Cortex of kidney (tissue), 1 donor: ENCODE results near the gene UGT1A8.

Experiments
- DNase-seq: peaks from one replicate; lab custom pipeline; 2025; lab: John Stamatoyannopoulos, UW

The UGT1A8 gene

DNA sequence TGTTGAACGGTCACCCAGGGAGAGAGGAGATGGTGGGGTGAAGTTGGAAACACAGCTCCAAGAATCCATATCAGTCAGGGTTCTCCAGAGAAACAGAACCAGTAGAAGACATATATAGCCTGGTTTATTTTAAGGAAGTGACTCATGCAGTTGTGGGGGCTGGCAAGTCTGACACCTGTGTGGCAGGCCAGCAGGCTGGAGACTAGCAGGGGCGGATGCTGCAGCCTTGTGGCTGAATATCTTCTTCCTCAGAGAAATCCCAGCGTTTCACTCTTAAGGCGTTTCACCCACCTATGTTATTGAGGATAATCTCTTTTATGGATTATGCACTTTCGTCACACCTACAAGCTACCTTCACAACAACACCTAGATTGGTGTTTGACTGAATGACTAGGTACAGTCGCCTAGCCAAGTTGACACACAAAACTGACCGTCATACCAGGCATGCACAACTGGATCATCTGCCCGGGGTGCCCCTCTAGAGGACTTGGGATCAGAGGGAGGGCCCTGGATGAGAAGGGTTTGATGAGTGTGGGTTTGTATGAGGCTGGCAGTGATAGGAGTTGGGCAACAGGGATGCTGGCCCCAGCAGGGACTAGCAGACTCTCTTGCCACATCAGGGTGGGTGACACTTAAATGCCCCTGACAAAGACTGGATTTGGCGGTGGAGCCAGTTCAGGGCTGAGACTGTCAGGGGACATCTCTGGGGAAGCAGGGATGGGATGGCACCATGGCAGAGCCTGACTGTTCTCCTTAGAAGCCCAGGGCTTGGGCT lies 184.1 kb downstream of the UGT1A8 start:
- DNase-seq = no peak

DNA sequence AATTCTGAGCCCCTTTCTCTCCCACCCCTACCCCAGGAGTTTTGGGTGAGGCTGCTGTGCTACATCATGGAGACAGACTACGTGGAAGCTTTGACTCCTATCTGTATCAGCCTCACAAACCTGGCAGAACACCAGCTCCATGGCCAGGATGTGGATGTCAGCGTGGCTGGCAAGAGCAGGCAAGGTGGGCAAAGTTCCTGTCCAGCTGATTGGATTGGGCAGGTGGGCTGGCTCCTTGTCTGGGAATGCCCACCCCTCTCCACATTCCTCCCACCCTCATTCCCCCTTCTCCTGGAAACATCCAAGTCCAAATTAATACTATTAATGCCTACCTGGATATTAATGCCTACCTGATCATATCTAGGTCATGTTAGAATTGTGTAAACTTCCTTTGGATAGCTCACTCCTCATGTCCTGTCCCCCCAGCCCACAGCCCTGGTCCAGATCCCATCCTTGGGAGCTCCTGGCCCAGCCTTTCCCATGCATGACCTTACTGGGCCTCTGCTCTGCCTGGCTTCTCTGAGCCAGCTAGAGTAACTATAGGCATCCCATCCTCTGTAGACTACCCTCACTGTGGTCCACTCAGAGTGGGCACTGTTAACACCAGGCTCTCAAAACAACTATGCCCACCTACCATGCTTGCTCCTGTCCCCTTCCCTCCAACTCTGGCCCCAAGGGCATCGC lies 184.8 kb downstream of the UGT1A8 start:
- DNase-seq = no peak

DNA sequence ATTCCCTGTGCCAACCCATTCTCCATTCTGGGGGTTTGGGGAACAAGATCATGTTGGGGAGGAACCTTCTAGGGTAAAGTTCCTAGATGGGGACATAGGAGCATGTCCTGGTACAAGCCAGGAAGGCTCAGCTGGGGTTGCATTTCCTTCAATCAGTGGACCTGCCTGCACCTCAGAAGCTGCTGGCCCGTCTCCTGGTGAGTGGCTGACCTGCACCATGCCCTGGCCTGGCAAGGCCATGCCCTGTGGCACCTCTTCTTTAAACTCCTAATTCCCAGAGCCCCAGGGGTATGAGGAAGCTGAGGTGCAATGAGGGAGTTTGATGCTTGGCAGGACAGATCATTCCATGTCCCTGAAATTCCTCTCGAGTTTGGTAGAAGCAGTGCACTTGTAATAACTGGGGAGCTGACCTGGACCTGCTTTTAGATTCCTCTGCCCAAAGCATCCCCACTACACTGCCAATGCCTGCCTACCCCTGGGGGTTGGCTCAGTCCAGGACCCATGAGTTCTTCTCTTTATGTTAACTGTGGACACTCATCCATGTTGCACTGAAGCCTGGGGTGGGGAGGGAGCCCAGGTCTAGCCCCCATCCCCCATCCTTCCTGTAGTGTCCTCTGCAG lies 186.0 kb downstream of the UGT1A8 start:
- no peak for DNase-seq

DNA sequence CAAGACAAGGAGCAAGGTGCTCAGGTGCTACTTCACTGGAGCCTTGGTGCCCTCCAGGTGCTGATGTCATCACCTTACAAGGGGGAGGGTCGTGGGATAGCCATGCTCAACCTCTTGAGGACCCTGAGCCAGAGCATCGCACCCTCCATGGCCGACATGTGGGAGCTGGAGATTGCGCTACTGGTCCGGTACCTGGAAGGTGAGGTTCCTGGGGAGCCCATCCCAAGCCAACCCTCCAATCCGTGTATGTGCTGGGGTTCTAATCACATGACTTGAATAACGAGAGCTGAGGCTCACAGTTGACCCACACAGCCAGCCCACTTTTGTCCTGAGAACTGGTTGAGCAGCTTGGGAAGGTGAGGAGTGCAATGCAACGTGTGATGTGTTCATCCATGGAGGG lies 186.6 kb downstream of the UGT1A8 start:
- no peak for DNase-seq

DNA sequence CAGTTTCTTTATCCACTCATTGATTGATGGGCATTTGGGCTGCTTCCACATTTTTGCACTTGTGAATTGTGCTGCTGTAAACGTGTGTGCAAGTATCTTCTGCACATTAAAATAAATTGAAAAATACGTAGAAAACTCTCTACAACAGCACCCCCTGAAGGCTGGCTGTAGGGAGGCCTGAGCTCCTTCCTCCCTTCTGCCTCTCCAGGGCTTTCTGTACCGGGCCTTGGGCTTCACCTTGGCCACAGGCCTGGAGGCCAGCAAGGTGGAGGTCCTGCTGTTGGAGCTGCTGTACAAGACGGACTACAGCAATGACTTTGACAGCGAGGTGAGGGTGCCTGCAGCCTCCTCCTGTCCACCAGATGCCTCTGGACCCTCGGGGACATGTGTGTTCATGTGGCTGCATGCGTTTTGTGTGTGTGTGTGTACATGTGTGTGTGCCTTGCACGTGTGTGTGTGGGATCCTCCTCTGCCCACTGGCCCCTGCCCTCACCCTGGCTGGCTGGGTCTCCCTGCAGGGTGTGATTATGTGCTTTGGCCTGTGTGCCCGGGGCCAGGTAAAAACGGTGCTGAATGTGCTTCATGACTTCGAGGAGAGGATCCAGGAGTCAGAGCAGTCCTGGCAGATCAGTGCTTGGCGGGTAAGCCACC lies 189.9 kb downstream of the UGT1A8 start:
- no peak for DNase-seq

DNA sequence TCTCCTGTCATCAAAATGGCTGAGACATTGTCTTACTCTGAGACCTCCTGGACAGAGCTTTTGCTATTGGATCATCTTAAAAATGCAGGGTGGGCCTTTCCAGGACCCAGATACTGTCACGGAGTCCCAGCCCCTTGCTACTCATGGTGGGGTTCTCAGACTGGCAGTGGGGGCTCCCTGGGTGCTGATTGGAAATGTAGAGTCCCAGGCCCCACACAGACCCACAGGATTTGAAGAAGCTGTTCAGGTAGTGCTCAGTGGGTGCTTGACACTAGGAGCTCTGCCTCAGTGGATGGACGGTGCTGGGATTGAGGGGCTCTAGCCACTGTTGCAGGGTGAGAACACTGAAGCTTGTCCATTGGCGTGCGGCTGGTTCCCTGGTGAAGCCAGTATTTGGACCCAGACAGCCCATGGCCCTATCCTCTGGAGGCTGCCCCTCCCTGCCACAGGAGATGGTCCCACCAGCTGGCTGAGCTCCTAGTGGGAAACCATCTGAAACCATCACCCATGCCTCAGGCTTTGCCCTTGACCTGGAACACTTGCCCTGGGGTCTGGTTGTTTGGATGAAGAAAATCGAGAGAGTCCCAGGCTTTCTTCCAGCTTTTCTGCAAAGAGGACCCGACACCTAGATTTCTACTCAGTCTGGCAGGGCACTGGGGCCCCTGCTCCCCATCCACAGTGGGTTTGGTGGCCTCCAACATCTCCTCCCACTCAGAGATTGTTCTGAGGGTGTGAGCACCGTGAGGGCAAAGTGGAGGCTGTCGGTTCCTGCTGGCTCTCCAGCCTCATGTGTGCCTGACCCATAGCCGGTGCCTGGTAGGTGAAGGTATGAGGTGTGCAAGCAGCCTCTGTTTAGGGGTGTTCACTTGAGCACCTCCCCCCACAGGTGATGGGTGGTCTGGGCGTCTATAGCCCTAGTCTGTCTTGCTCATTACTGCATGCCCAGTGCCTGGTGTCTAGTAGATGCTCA lies 190.8 kb downstream of the UGT1A8 start:
- no peak for DNase-seq

DNA sequence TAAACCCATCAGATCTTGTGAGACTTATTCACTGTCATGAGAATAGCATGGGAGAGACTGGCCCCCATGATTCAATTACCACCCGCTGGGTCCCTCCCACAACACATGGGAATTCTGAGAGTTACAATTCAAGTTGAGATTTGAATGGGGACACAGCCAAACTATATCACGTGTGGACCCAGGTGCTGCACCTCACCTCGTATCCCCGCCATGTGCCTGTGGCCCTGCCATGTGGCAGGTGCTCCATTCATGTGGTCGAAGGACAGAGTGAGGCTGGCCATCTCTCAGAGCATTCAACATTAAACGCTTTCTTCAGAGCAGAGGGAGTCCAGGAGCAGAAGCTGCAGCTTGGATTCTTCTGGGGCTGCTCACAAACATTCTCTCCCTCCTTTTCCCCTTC lies 193.0 kb downstream of the UGT1A8 start:
- no peak for DNase-seq

DNA sequence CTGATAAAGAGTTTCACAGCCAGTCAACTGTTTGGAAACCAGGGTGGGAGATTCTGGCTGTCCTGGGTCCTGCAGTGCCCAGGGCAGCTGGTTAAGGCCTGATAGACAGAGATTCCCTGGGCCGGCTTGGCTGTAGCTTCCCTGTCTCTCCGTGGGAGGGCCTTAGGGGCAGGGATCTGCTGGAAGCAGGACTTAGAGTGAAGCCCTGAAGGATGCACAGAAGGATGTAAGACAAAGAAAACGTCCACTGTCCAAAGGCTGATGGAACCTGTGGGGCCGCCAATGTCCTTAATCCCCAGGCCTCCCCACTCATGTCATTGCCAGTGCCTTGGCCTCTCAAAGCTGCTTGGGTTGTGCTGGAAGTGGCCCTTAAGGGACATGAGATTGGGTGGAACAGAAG lies 193.7 kb downstream of the UGT1A8 start:
- no peak for DNase-seq

DNA sequence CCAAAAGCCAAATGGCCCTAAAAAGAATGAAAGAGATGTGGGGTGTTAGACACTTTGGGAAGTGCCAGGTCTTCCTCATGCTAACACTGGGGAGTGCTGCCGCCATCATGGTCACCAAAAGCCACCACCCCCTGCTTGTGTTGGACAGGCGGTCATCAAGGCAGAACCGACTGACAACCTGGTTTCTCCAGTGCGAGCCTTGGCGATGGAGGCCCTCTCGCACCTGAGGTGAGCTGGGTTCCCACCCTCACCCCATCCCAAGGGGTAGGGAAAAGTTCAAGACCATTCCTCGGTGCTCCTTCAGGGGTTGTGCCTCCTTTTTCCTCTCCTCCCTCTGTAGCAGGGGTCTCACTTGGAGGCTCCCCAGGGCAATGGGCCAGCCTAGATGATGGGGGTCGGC lies 194.3 kb downstream of the UGT1A8 start:
- DNase-seq = no peak

DNA sequence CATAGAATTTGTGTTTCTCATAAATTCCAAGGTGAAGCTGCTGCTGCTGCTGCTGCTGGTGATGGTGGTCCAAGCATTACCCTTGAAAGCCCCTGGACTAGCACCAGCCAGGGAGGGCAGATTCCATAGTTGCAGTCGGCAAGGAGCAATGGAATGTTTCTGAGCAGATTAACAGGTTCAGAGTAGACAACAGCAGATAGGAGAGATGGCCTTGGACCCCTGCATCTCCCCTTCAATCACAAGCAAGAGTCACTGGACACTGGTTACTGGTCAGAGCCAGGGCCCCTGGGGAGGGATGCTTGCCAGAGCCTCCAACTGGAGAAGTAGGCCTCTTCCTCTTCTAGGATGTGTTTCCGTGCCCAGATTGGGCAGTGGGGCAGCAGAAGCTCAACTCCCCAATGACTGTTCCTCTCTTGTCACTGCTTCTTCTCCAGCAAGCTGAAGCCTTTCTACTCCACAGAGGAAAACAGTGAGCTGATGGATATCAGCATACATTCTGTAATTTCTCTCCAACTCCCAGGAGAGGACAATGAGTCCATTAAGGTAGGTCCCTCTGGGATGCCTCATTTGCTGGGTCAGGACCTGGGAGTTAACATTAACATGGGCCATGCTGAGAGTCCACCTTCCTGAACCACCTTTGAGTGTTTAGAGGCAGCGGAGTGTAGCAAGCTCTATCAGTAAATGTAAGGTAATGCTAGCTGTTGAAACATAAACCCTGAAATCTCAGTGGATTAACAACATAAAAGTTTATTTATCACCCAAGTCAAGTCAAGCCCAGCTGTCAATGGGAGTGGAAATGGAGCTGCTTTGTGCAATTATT lies 196.0 kb downstream of the UGT1A8 start:
- DNase-seq = no peak

DNA sequence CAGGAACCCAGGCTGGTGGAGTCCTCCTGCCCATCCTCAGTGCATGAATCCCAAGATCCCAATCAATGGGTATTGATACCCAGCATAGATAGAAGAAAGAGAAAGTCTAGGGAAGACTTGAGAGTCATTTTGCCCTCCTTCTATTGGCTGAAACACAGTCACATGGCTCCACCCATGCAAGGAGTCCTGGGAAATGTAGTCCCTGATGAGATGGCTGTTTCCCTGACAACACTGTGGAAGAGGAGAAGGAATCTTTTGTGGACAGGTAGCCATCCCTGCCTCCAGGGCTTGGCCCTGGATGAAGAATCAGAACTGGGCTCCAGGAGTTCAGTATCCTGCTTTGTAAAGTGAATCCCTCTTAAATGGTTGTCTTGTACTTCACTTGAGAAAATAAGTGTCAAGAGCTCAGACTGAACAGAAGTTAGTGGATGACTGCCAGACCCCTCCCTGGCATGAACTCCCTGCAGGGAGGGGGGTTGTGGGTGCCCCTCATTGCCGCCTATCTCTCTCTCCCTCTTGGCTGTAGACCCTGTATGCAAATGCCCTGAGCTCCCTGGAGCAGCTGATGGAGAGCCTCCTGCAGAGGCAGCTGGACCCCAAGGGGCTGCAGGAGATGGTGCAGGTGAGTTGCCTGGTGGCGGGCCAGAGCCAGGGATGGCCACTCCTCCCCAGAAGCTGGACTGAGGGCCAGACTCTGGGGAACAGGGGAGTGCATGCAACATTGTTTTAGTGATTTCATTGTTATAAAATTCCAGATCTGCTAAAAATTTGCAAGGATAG lies 196.8 kb downstream of the UGT1A8 start:
- no peak for DNase-seq

DNA sequence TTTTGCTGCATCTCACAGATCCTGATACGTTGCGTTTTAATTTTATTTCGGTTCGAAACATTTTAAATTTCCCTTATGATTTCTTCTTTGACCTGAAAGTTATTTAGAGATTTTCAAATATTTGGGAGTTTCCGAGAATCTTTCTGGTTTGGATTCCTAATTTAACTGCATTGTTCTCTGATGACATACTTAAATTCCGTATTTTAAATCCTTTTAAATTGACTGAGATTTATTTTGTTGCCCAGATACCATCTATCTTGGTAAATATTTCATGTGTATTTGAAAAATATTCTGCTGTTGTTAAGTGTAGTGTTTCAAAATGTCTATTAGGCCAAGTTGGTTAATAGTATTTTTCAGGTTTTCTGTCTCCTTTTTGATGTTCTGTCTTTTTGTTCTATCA lies 198.4 kb downstream of the UGT1A8 start:
- no peak for DNase-seq

DNA sequence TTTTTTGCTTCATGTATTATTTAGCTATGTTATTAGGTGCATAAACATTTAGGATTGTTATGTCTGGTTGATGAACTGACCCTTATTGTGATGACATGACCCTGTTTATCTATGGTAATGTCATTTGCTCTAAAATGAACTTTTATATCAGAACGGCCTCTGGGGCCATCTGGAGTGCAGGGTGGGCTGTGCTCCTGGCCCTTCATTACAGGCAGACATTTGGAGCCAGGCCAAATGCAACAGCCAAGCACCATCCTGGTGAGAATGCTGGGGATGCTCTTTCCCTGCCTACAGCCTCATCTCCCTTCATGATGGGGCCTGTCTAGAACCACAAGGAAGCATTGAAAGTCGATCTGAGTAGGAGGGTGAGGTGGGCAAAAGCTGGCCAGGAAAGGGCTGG lies 198.9 kb downstream of the UGT1A8 start:
- no peak for DNase-seq

DNA sequence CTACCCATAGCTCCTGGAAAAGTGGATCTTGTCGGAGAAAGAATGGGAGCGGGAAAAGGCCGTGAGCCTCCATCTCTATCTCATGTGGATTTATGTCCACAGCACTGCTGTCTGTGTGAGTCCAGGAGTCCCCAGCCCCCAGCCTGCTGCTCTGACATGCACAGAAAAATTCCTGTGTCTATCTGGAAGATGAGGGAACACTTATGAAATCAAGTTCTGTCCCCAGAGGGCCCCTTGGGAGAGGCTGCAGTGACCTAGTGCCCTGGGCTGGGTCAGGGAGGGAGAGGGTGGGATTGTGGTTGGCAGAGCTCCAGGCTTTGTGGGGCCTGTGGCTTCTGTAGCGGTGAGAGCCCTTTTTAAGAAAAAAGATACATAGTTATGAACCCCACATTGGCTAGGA lies 199.3 kb downstream of the UGT1A8 start:
- DNase-seq = no peak

DNA sequence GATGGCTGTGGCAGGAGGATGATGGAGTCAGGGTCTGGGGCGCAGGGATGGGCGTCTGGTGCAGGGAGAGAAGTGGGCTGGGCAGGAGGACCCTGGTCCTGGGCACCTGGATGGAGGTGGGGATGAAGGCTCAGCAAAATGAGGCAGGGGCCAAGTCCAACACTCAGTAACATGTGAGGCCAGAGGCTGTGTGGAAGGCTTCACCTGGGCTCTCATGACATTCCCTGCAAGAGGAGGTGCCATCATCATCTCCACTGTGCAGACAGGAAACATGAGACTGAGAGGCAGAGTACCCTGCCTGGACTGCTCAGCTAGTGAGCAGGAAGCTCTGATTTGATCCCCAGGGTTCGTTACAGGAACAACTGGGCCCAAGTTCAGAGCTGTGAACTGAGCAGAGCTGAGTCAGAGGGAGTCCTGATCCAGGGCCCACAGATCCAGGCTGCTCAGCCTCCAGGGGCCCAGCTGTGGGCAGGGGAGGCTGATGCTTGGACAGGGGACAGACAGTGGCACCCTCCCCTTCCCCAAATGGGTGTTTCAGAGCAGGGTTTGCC lies 200.0 kb downstream of the UGT1A8 start:
- no peak for DNase-seq

DNA sequence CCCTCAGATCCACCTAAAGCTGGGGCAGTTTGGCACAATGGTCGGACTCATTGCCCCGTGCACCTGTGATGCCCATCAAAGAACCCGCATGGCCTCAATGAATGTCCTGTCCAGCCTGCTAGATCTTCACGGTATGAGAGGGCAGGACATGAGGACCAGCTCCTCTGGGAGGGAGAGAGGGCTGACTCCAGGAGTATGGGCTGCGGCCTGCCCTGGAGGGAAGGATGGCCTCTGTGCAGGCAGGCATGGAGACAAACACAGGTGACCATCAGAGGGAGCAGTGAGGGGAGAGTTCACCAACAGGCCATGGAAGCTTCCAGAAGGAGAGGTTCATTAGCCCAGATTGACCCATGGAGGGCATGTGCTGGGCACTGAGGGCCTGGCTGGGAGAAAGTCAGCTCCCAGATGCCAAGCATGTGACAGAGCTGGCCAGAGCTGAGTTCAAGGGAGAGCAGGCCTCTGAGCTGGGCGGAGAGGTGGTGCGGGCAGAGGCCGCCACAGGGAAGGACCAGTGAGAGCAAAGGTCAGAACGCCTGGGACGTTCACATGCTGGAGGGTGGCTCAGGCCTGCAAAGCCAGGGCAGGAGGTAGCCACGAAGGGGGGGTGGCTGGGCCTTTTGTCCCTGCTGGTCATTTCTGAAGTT lies 200.7 kb downstream of the UGT1A8 start:
- no peak for DNase-seq

DNA sequence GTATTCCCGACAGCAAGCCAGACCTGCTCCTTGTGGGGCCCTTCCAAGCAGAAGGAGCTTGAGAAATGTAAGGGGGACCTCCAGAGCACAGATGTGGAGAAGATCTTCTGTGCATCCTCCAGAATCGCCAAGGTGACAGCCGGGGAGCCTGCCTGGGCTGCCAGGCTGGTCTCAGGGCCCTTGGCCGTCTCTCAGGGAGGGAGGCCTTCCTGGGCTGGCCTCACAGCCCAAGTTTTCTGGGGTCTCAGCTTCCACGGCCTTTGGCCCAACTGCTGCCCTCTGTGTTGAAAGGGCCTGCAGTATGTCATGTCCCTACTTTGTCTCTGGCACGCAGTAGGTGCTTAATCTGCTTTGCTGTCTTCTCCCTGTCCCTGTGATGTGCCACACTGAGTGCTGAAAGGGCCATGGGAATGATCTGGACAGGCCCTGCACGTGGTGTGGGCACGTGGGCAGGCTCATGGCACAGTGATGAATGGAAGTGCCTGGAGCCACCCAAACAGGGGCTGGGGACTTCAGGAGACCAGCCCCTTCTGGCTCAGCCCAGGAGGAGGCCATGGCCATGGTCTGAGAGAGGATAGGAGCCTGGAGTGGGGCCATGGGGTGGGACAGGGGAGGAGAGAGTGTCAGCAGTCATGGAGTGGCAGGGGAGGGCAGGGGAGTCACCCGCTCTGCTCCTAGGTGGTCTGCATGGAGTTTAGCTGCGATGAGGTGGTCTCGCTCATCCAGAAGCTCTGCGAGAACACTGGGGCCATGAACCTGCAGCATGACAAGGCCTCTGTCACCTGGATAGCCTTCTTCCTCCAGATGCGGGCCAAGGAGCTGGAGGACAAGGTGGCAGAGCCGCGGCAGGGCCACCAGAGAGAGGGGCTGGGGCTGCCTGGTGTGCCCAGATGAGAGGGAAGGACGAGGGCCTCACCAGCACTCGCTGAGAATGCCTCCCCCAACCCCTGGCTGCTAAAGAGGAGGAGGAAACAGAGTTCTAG lies 201.5 kb downstream of the UGT1A8 start:
- no peak for DNase-seq
